ENCODE measurements around the gene KCTD16.

KCTD16 gene

GRCh38 chr5:144352732-144353317, 182.2 kb downstream of the KCTD16 start (continued):
- TF ChIP-seq, protein P1, sequence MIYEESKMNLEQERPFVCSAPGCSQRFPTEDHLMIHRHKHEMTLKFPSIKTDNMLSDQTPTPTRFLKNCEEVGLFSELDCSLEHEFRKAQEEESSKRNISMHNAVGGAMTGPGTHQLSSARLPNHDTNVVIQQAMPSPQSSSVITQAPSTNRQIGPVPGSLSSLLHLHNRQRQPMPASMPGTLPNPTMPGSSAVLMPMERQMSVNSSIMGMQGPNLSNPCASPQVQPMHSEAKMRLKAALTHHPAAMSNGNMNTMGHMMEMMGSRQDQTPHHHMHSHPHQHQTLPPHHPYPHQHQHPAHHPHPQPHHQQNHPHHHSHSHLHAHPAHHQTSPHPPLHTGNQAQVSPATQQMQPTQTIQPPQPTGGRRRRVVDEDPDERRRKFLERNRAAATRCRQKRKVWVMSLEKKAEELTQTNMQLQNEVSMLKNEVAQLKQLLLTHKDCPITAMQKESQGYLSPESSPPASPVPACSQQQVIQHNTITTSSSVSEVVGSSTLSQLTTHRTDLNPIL (CRISPR knock-in tag; IDR thresholded peaks at IDR 0.05; ENCODE audit: low read depth), result peak; percentile 64; the same call in 1 of the 2 replicates
- TF ChIP-seq GLIS3 (CRISPR knock-in tag; IDR thresholded peaks at IDR 0.05), result peak; percentile 87
- TF ChIP-seq ZNF565 (CRISPR knock-in tag; conservative IDR thresholded peaks at IDR 0.05; ENCODE audit: low read depth), result 0 out of 2 replicates have a peak, but pooled peaks have one; percentile 44
- TF ChIP-seq PPARA (CRISPR knock-in tag; IDR thresholded peaks at IDR 0.05; ENCODE audit: borderline replicate concordance), result peak; percentile 71; the same call in 1 of the 2 replicates

GRCh38 chr5:144356489-144356888, 185.8 kb downstream of the KCTD16 start:
- TF ChIP-seq, protein P1 (CRISPR knock-in tag; IDR thresholded peaks at IDR 0.05; ENCODE audit: low read depth), result no peak
- TF ChIP-seq SNAI2 (CRISPR knock-in tag; IDR thresholded peaks at IDR 0.05), result no peak
- no peak for TF ChIP-seq ZNF8 (CRISPR knock-in tag; IDR thresholded peaks at IDR 0.05)
- no peak for TF ChIP-seq CSRNP3 (CRISPR knock-in tag; IDR thresholded peaks at IDR 0.05)
- TF ChIP-seq ZFP30 (CRISPR knock-in tag; IDR thresholded peaks at IDR 0.05), result no peak
- no peak for TF ChIP-seq ARNTL (CRISPR knock-in tag; IDR thresholded peaks at IDR 0.05; ENCODE audit: borderline replicate concordance, low read depth)
- no peak for TF ChIP-seq TCF4 (CRISPR knock-in tag; IDR thresholded peaks at IDR 0.05; ENCODE audit: borderline replicate concordance)
- TF ChIP-seq GLIS3 (CRISPR knock-in tag; IDR thresholded peaks at IDR 0.05), result no peak
- TF ChIP-seq ZNF70 (CRISPR knock-in tag; IDR thresholded peaks at IDR 0.05), result no peak
- TF ChIP-seq ESRRG (CRISPR knock-in tag; IDR thresholded peaks at IDR 0.05), result no peak
- ATAC-seq, result no peak

GRCh38 chr5:144361406-144361805, 190.7 kb downstream of the KCTD16 start:
- ATAC-seq, result no peak
- TF ChIP-seq TCF4 (CRISPR knock-in tag; IDR thresholded peaks at IDR 0.05; ENCODE audit: borderline replicate concordance) (no peak), CSRNP3 (CRISPR knock-in tag; IDR thresholded peaks at IDR 0.05) (no peak), ISL1 (CRISPR knock-in tag; IDR thresholded peaks at IDR 0.05) (no peak), BACH2 (CRISPR knock-in tag; IDR thresholded peaks at IDR 0.05; ENCODE audit: borderline replicate concordance) (no peak), ZFP30 (CRISPR knock-in tag; IDR thresholded peaks at IDR 0.05) (no peak), TOX (CRISPR knock-in tag; IDR thresholded peaks at IDR 0.05; ENCODE audit: borderline replicate concordance) (no peak), ESRRG (CRISPR knock-in tag; IDR thresholded peaks at IDR 0.05) (no peak), PPARA (CRISPR knock-in tag; IDR thresholded peaks at IDR 0.05; ENCODE audit: borderline replicate concordance) (no peak), ZC3H10 (CRISPR knock-in tag; IDR thresholded peaks at IDR 0.05) (no peak)
- TF ChIP-seq, protein P1 (CRISPR knock-in tag; IDR thresholded peaks at IDR 0.05; ENCODE audit: low read depth), result no peak
- TF ChIP-seq, protein P2, sequence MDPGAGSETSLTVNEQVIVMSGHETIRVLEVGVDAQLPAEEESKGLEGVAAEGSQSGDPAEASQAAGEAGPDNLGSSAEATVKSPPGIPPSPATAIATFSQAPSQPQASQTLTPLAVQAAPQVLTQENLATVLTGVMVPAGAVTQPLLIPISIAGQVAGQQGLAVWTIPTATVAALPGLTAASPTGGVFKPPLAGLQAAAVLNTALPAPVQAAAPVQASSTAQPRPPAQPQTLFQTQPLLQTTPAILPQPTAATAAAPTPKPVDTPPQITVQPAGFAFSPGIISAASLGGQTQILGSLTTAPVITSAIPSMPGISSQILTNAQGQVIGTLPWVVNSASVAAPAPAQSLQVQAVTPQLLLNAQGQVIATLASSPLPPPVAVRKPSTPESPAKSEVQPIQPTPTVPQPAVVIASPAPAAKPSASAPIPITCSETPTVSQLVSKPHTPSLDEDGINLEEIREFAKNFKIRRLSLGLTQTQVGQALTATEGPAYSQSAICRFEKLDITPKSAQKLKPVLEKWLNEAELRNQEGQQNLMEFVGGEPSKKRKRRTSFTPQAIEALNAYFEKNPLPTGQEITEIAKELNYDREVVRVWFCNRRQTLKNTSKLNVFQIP (CRISPR knock-in tag; IDR thresholded peaks at IDR 0.05; ENCODE audit: borderline replicate concordance, low read depth), result no peak
- TF ChIP-seq, protein P3, sequence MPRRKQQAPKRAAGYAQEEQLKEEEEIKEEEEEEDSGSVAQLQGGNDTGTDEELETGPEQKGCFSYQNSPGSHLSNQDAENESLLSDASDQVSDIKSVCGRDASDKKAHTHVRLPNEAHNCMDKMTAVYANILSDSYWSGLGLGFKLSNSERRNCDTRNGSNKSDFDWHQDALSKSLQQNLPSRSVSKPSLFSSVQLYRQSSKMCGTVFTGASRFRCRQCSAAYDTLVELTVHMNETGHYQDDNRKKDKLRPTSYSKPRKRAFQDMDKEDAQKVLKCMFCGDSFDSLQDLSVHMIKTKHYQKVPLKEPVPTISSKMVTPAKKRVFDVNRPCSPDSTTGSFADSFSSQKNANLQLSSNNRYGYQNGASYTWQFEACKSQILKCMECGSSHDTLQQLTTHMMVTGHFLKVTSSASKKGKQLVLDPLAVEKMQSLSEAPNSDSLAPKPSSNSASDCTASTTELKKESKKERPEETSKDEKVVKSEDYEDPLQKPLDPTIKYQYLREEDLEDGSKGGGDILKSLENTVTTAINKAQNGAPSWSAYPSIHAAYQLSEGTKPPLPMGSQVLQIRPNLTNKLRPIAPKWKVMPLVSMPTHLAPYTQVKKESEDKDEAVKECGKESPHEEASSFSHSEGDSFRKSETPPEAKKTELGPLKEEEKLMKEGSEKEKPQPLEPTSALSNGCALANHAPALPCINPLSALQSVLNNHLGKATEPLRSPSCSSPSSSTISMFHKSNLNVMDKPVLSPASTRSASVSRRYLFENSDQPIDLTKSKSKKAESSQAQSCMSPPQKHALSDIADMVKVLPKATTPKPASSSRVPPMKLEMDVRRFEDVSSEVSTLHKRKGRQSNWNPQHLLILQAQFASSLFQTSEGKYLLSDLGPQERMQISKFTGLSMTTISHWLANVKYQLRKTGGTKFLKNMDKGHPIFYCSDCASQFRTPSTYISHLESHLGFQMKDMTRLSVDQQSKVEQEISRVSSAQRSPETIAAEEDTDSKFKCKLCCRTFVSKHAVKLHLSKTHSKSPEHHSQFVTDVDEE (CRISPR knock-in tag; IDR thresholded peaks at IDR 0.05), result no peak
